Left ventricle myocardium superior (tissue), 1 donor: ENCODE data around the gene SH3RF2. TPM values are rescaled to one million over a fixed set of nuclear protein-coding genes. Genes with fewer than 3 reads are reported as not detected.
"Not testable (repeated sequence)": the region's sequence is repeated elsewhere in the genome, so short reads cannot be mapped to it uniquely, and the experiment has no call there.

Experiments used
- ATAC-seq: fragments of 200-7000 bp; cut with Tn5 transposase; one replicate; pipeline ENCODE4 v1.9.1; 2020; ENCODE audit warnings: mild to moderate bottlenecking, moderate library complexity
- DNase-seq: peaks from one replicate; pipeline ENCODE4 v3.0.0-alpha.2; 2020
- intact Hi-C: fragments of 100-400 bp; cut with micrococcal nuclease; formaldehyde crosslinking; loops from one replicate; pipeline ENCODE4 v1.11.0; 2022
- total RNA-seq: library from RNA; stranded (reverse); fragmentation: NEBNext Ultra II Directional; extraction: Animal tissue kit (Norgen Biotek cat#: 25700); gene quantifications from one replicate; pipeline ENCODE4 v1.2.1, GENCODE V29; 2021
- donor health status: DM: no; HTN: yes; CAD: no; lungs with severe emphysema.

The SH3RF2 gene
- total RNA-seq, 1 donor from 2014 or later: 350 TPM

DNA sequence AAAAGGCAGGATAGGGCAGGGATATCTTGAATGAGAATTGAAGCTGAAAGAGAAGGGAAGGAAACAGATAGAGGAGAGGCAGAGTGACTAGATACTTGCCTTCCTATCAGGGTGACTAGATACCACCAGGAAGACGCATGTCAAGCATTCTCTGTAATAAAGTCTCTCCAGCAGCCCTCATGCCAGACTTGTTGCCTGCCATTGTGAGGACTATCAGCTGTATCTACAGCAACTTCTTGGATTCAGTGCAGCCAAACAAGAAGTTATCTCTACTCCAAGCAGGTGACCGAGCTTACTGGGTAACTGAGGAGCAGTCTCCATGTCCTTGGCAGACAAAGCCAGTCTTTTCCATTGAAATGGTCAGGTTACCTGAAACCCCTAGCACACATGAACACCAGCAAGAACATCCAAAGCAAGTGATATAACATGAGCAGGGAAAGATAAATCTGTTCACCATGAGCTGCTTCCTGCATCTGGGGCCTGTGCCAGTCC, 9.3 kb downstream of the SH3RF2 start:
- intact Hi-C loops: no loop called here
- ATAC-seq: peak; percentile 3
- no peak for DNase-seq

DNA sequence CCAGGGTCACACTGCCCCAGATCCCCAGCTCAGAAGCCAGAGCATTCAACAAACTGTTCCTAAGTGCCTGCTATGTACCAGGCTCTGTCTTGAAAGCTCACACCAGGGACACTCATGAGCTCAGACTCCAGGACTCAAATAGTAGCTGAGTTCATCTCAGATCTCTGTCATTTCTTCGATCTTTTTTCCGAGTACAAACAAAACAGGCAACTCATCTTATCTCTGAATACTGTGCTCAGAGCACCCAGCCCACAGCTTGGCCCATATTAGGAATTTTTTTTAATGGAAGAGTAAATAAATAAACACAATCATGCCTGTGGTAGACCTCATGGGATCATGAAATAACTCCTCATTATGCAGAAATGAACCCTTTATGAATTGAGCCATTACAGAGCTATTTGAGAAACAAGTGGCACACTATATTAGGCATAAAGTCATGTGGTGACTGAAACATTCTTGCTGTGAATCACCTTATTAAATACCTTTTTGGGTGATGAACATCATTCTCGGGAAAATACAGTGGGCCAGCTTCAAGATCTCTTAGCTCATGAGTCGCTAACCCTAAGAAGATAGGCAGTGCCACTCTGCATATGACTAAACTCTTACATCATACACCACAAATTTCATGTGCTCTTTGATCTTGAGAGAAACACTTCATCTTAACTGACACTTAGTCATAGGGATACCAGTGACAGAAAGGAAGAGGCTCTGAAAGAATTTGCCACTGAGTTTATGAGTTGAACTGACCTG, 9.9 kb downstream of the SH3RF2 start:
- intact Hi-C loops: no loop called here
- ATAC-seq: peak; percentile 91
- peak; percentile 57 for DNase-seq

DNA sequence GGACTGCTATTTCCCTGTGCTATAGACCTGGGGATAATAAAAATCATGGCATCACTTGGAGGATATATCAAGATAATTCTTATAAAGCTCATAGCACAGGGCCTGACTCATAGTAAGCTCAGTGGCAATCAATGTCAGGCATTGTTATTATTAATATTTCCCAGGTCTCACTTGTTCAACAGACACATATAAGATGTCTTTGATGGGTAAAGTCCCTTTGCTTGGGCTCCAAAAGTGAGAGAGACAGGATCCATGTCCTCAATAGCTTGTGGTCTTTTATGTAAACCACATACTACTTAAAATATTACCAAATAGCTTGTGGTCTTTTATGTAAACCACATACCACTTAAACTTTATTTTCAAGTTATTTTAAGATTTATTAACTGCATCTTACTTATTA, 11.2 kb downstream of the SH3RF2 start:
- intact Hi-C loops: no loop called here
- no peak for DNase-seq
- no peak for ATAC-seq

DNA sequence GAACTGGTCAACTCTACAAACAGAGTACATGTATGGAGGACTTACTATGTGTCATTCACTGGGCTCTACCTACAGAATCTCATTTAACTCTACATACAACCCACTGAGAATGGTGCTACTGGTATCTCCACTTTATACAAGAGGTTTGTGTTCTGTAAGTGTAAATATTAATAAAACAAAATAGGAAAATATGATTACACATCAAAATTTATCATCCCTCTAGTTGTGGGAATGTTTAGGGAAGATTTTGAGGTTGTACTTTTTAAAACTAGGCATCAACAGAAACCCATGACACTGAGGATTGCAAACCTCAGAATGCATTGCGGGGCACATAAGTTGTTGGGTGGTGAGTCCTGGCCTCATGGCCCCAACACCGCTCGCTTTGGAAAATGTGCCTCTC, 11.7 kb downstream of the SH3RF2 start:
- DNase-seq (no peak), ATAC-seq (no peak)
- intact Hi-C loops: no loop called here

DNA sequence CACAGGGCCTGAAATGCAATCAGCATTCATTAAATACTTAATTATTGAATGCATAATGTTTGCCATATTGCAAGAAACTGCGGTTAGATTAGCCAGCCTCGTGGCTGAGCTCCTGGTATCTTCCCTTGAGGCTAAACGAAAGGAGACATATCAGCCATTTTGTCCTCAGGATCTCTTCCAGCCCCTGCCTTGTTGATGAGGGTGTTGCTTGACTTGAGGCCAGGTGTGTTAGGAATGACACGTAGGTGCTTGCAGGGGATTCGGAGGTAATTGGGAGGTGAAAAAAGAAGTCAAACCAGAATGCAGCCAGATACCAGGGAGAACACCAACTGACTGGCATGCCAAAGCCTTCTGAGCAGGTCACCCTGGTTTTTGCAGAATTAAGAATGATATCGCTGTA, 12.5 kb downstream of the SH3RF2 start:
- ATAC-seq: peak; percentile 2
- intact Hi-C loops: no loop called here

DNA sequence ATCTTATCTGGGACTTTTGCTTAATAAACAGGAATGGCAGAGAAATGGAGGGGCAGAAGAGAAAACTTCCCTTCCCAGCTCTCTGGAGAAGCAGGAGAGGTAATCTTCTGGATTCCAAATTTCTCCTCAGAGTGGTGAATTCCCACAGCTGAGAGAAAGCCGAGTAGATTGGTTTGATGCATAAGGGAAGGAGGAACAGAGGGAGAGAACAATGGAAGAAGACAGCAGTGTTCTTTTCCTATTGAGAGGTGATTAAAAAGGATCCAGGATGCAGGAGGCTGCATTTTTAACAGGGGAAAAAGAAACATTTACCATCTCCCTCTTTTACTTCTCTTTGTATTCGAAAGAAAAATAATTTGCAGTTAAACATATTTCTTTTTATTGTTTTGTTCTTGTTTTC, 13.1 kb downstream of the SH3RF2 start:
- DNase-seq (no peak), ATAC-seq (no peak)
- intact Hi-C loops: no loop called here

More for the DNA sequence above, 12.5 kb downstream of the SH3RF2 start:
- no peak for DNase-seq

DNA sequence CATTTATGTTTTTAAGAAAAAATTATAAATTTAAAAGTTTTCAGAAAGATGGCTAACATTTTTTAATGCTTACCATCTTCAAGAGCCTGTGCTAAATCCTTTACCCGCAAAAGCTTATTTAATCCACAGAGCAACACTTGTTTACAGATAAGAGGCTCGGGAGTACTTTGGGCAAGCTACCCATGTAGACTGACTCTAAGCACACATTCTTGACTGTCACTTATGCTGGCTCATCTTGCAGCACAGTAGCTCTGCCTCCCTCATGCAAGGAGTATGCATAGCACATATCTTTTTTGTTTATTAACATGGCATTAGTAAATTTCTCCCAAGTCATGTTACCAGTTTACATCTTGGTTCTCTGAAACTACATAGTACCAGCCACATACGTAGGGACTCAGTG, 14.7 kb downstream of the SH3RF2 start:
- DNase-seq (no peak), ATAC-seq (peak; percentile 83)
- intact Hi-C loops: no loop called here

DNA sequence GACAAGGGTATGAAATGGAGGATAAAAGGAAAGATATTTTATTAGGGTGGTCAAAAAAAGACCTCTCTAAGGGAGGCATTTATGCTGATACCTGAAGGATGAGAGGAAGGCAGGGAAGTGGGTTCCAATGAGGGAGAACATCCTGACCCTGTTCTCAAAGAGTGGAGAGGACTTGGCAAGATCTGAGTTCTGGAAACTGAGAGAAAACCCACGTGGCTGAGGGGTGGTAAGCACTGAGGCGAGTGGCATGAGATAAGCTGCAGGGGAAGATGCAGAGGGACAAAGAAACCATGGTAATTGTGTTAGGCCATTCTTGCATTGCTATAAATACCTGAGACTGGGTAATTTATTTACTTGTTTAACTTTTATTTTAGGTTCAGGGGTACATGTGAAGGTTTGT, 16.8 kb downstream of the SH3RF2 start:
- DNase-seq (no peak), ATAC-seq (peak; percentile 60)
- intact Hi-C loops: no loop called here

DNA sequence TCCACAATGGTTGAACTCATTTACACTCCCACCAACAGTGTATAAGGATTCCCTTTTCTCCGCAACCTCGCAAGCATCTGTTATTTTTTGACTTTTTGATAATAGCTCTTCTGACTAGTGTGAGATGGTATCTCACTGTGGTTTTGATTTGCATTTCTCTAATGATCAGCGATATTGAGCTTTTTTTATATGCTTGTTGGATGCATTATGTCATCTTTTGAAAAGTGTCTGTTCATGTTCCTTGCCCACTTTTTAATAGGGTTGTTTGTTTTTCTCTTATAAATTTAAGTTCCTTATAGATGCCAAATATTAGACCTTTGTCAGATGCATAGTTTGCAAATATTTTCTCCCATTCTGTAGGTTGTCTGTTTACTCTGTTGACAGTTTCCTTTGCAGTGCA, 17.8 kb downstream of the SH3RF2 start:
- ATAC-seq: not testable (repeated sequence)

DNA sequence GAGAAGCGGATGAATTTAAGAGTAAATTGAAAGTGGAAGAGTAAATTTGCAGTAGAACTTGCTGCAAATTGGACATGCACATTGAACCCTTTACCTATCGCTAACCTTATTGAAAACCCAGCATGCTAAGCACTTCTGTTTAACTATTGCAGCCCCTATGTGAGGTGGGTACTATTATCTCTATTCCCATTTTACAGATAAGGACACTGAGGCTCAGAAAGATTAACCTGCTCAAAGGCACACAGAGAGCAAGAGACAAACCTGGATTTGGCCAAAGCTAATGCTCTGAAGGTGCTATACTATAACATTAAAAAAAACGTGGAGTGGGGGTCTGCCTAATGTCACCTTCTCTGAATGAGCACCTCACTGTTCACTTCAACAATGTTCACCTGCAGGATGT, 21.0 kb downstream of the SH3RF2 start:
- ATAC-seq (no peak), DNase-seq (no peak)
- intact Hi-C loops: no loop called here

More for the DNA sequence above, 17.8 kb downstream of the SH3RF2 start:
- DNase-seq, intact Hi-C loops: not testable (repeated sequence)

DNA sequence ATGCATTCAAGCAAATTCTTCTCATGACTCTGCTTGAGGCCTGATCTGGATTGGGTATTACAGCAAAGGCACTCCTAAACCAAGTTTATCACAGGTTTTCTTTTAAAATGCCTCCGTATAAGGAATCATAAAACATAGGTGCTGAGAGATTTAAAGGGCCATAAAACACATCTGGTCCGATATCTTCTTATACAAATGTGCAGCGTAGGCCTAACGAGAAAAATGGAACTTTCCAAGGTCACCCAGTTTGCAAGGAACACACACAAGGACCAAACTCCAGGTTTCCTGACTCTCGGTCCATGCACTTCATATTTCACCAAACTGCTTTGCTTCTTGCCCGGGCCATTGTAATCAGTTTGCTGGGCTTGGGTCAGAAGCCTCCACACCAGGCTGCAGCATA, 22.1 kb downstream of the SH3RF2 start:
- intact Hi-C loops: no loop called here
- no peak for DNase-seq
- ATAC-seq: no peak

DNA sequence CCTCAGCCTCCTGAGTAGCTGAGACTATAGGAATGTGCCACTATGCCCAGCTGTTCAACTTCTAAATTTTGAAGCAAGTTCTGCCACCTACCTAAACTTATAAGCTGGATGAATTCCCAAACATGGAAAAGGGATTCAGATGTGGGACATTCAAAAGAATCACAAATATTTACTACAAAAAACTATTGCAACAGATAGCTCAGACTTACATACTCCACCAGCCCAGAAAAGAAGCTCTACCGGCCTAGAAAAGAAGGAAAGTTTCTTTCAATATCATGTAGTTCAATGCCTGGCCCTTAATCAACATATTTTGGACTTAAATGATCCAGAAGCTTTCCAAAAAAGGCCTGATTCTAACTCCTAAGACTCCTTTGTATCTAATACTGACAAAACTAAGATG, 23.8 kb downstream of the SH3RF2 start:
- intact Hi-C loops: no loop called here
- no peak for DNase-seq
- ATAC-seq: no peak

DNA sequence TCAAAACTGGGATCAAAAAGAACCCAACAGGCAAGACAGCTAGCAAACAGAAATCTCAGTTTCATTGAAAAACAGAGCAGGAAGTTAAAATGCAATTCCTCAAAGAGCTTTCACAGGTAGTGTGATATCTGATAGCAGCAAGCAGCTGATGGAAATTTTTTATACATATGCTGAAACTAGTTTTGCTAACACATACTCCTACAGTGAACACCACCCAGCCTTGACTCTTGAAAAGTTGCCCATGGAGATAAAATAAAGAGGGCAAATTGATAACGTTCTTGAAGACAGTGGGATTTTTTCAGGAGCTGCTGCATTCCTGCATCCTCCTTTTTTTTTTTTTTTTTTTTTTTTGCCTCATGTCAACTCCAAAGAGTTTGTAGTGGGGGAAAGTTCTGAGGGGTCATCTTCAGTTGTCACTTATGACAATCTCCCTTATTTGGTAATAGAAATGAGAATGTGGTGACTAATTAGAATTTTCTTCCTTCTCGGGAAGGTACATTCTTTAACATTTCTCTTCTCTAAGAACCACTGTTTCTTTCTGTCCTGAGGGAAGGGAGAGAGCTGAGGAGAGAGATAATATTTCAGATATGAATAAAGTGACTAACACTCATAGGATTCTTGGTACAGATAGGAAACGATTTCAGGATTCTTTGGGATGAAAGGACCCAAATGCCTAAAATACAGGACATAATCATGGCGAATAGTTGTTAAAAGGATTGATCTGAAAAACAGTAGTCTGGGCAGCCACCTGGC, 24.6 kb downstream of the SH3RF2 start:
- DNase-seq (no peak), ATAC-seq (no peak)
- intact Hi-C loops: no loop called here

DNA sequence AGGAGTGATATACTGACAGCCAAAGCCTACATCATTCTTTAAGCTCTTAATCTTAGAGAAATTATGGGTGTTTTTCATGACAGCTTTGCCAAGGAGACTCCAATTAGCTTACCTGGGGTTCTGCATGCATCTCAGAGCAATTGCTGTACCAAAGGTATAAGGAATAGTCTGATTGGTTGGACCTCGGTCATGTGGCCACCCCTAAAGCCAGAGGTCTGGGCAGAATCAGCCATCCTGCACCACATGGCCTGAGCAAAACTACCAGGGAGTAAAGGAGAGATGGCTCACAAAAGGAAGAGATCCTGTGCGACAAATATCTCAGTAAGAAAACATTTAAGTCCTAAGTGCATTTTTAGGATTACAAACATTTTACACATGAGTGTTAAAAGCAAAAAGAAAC, 25.6 kb downstream of the SH3RF2 start:
- ATAC-seq (no peak), DNase-seq (no peak)
- intact Hi-C loops: no loop called here

DNA sequence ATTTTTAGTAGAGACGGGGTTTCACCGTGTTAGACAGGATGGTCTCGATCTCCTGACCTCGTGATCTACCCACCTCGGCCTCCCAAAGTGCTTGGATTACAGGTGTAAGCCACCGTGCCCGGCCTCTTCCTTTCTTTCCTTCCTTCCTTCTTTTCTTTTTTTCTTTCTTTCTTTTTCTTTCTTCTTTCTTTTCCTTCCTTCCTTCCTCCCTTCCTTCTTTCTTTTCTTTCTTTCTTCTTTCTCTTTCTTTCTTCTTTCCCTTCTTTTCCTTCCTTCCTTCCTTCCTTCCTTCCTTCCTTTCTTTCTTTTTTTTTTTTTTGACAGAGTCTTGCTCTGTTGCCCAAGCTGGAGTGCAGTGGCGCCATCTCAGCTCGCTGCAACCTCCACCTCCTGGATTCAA, 27.6 kb downstream of the SH3RF2 start:
- DNase-seq, intact Hi-C loops, ATAC-seq: not testable (repeated sequence)

DNA sequence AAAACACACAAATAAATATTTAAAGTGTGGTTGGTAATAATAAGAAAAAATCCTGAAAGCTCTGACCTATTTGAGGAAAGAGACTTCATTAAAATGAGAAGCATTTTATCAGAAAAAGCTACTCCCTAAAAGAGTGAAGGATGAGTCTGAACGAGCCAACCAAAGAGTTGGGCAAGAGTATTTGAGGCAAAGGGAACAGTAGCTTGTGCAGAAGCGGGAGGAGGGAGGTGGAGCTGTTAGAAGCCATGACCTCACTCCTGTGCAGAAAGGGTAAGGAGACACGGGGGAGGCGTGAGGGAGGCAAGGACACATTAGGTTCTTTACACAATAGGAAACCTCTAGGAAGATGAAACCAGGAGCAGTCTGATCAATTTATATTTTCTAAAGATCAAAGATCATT, 29.4 kb downstream of the SH3RF2 start:
- DNase-seq: no peak
- intact Hi-C loops: no loop called here
- ATAC-seq: peak; percentile 56

DNA sequence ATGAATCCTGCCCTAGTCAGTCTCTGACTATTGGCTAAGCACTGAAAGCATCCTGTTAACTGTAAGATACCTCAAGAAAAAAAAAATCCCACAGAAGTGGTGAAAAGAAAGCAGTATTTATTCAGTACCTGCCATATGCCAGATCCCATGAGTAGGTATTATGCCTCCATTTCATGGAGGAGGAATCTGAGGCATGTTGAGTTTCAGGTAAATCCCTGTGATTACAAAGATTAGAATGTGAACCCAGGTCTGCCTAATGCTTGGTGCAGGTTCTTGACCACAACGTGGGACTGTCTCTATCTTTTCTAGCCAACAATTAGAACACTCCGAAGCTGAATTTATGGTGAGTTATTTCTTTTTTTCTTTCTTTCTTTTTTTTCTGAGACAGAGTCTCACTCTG, 30.9 kb downstream of the SH3RF2 start:
- ATAC-seq (no peak), DNase-seq (no peak)
- intact Hi-C loops: no loop called here

DNA sequence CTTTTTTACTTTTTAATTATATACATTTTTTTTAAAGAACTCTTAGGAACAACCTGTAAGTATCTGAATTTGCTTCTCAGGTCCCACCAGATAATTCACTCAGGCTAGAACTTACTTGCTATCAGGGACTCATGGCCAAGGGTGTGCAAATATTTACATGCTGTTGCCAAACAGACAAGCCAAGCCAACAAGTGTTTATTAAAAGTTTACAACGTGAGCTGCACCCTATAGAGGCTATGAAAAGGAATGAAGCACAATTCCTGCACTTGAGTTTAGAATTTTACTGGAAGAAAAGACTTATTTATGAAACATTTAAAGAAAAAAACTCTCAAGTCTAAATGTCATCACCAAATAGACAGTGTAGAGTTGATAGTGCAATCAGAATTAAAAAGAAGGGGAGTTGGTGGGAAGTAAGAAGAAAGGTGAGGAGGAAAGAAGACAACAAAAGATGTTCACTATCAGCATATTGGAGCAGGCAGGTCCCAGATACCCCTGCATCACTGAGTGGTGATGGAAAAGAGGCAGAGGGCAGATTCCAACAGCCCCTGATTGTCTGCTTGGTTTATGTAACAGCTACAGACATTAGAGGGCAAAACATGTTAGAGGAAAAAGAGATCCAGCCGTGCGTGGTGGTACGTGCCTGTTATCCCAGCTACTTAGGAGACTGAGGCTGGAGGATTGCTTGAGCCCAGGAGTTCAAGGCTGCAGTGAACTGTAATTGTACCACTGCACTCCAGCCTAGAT, 32.8 kb downstream of the SH3RF2 start:
- intact Hi-C loops: no loop called here
- DNase-seq (no peak), ATAC-seq (no peak)

DNA sequence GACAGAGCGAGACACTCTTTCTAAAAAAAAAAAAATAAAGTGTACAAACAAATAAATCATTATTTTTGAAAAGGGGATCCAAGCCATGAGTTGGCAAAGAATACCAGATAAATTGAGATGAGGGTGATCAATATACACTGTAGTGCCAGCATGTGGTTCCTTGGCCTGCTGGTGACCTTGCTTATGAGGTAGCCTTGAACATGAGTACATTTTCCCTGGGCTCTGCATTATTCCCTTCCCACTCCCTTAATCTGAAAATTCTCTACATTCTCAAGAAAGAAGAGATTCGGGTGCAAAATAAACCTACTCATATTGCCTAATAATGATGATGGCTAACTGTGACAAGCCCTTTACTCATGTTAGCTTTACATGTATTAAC, 33.3 kb downstream of the SH3RF2 start:
- ATAC-seq (no peak), DNase-seq (no peak)
- intact Hi-C loops: no loop called here

DNA sequence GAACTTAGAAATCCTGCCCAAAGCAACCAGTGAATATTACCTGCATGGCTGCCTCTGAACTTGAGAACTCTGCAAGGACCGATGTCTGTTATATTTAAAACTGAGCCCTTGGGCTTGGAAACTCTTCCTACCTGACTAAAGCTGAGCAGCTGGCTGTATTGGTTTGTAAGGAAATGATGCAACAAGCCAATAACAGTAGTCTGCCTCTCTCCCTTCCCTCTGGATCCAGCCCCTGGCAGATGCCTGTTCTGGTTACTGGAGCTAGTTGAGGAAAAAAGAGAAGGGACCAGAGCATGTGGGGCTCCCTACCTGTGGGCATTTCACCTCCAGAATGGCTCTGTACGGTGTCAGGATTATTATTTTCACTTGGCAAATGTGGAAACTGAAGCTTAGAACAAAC, 34.7 kb downstream of the SH3RF2 start:
- no peak for DNase-seq
- no peak for ATAC-seq
- intact Hi-C loops: no loop called here
